H9 (cell line): ENCODE results near the gene CCDC7. TPM values are rescaled to one million over a fixed set of nuclear protein-coding genes. Genes with fewer than 3 reads are reported as not detected.

Experiments used
- DNase-seq: peaks from one replicate; pipeline ENCODE4 v3.0.0-alpha.2; 2017
- H2AFZ ChIP-seq: one replicate; pipeline ENCODE4 v1.6.1; 2013; ENCODE audit warnings: mild to moderate bottlenecking, low read length, control low read depth, moderate library complexity
- H2AK5ac ChIP-seq: 2 replicates; pipeline ENCODE4 v1.6.1; 2013; ENCODE audit warnings: low read length, control low read depth, mixed read lengths; ENCODE audit not compliant: insufficient read length
- H2BK120ac ChIP-seq: one replicate; pipeline ENCODE4 v1.6.1; 2013; ENCODE audit warnings: low read depth, mild to moderate bottlenecking, low read length, control low read depth, inconsistent platforms; ENCODE audit not compliant: poor library complexity, severe bottlenecking
- H2BK12ac ChIP-seq: 2 replicates; pipeline ENCODE4 v1.6.1; 2013; ENCODE audit warnings: low read length, control low read depth, mixed read lengths, low read depth; ENCODE audit not compliant: insufficient read length
- H2BK15ac ChIP-seq: 2 replicates; pipeline ENCODE4 v1.6.1; 2013; ENCODE audit warnings: low read depth, low read length, control low read depth
- H2BK20ac ChIP-seq: one replicate; pipeline ENCODE4 v1.6.1; 2013; ENCODE audit warnings: low read depth, mild to moderate bottlenecking, low read length, control low read depth, inconsistent platforms; ENCODE audit not compliant: poor library complexity, severe bottlenecking
- H2BK5ac ChIP-seq: 2 replicates; pipeline ENCODE4 v1.6.1; 2013; ENCODE audit warnings: low read length, control low read depth, mixed read lengths; ENCODE audit not compliant: insufficient read length
- H3K14ac ChIP-seq: 2 replicates; pipeline ENCODE4 v1.6.1; 2013; ENCODE audit warnings: low read length, control low read depth; ENCODE audit not compliant: insufficient read depth
- H3K18ac ChIP-seq: 2 replicates; pipeline ENCODE4 v1.6.1; 2013; ENCODE audit warnings: low read depth, mild to moderate bottlenecking, mixed read lengths, low read length, control low read depth; ENCODE audit not compliant: insufficient read length
- H3K23ac ChIP-seq: 2 replicates; pipeline ENCODE4 v1.6.1; 2013; ENCODE audit warnings: low read length, control low read depth, mixed read lengths, low read depth; ENCODE audit not compliant: insufficient read length
- H3K23me2 ChIP-seq: 2 replicates; pipeline ENCODE4 v1.6.1; 2013; ENCODE audit warnings: low read depth, mild to moderate bottlenecking, mixed read lengths, low read length, control low read depth; ENCODE audit not compliant: insufficient read length, poor library complexity, severe bottlenecking
- H3K27ac ChIP-seq: 2 replicates; pipeline ENCODE4 v1.5.1; 2013; ENCODE audit warnings: low read length, control low read depth, mixed read lengths, low read depth; ENCODE audit not compliant: insufficient read length
- H3K27me3 ChIP-seq: 2 replicates; pipeline ENCODE4 v1.6.1; 2013; ENCODE audit warnings: low read length, control low read depth, inconsistent platforms; ENCODE audit not compliant: insufficient read depth
- H3K4ac ChIP-seq: 2 replicates; pipeline ENCODE4 v1.6.1; 2013; ENCODE audit warnings: low read depth, mild to moderate bottlenecking, control low read depth, inconsistent platforms, low read length, moderate library complexity
- H3K4me1 ChIP-seq: 2 replicates; pipeline ENCODE4 v1.6.1; 2013; ENCODE audit warnings: low read length, control low read depth, inconsistent platforms; ENCODE audit not compliant: insufficient read depth
- H3K4me2 ChIP-seq: 2 replicates; pipeline ENCODE4 v1.6.1; 2013; ENCODE audit warnings: low read length, control low read depth, mixed read lengths; ENCODE audit not compliant: insufficient read length, insufficient read depth
- H3K56ac ChIP-seq: 2 replicates; pipeline ENCODE4 v1.6.1; 2013; ENCODE audit warnings: low read depth, mild to moderate bottlenecking, mixed read lengths, low read length, control low read depth; ENCODE audit not compliant: insufficient read length
- H3K79me1 ChIP-seq: 2 replicates; pipeline ENCODE4 v1.6.1; 2013; ENCODE audit warnings: low read depth, mild to moderate bottlenecking, moderate library complexity, low read length, control low read depth, inconsistent platforms; ENCODE audit not compliant: insufficient read depth, poor library complexity, severe bottlenecking
- H3K79me2 ChIP-seq: 2 replicates; pipeline ENCODE4 v1.6.1; 2013; ENCODE audit warnings: low read length, control low read depth, inconsistent platforms; ENCODE audit not compliant: insufficient read depth
- H3K9ac ChIP-seq: 2 replicates; pipeline ENCODE4 v1.6.1; 2013; ENCODE audit warnings: low read length, control low read depth, mixed read lengths; ENCODE audit not compliant: insufficient read length; ENCODE audit errors: extremely low read depth
- H3K9me3 ChIP-seq: one replicate; pipeline ENCODE4 v1.6.1; 2013; ENCODE audit warnings: low read depth, low read length, inconsistent platforms; ENCODE audit not compliant: control insufficient read depth
- H3T11ph ChIP-seq: one replicate; pipeline ENCODE4 v1.6.1; 2013; ENCODE audit warnings: mild to moderate bottlenecking, low read length, control low read depth, inconsistent platforms
- H4K20me1 ChIP-seq: one replicate; pipeline ENCODE4 v1.6.1; 2013; ENCODE audit not compliant: control insufficient read depth, insufficient read length, insufficient read depth
- H4K5ac ChIP-seq: 2 replicates; pipeline ENCODE4 v1.6.1; 2013; ENCODE audit warnings: low read depth, mild to moderate bottlenecking, mixed read lengths, low read length, control low read depth; ENCODE audit not compliant: insufficient read length
- H4K8ac ChIP-seq: replicated peaks from 2 replicates; pipeline ENCODE4 v1.6.1; 2013; ENCODE audit warnings: low read length, control low read depth, mixed read lengths, low read depth; ENCODE audit not compliant: insufficient read length
- H4K91ac ChIP-seq: 2 replicates; pipeline ENCODE4 v1.6.1; 2013; ENCODE audit warnings: low read depth, mild to moderate bottlenecking, moderate library complexity, mixed read lengths, low read length, control low read depth; ENCODE audit not compliant: insufficient read length
- H3K27ac Mint-ChIP-seq, 3 experiments: 2 replicates in 2 of 3; 3 replicates in 1 of 3; pipeline ENCODE4 v1.8.0; 2020 to 2021; ENCODE audit warnings: mixed read lengths in 3 of 3, mild to moderate bottlenecking in 1 of 3, moderate library complexity in 1 of 3
- H3K27me3 Mint-ChIP-seq: 2 replicates; pipeline ENCODE4 v1.8.0; 2021; ENCODE audit warnings: low read depth, mild to moderate bottlenecking, moderate library complexity, mixed read lengths
- H3K36me3 Mint-ChIP-seq, 3 experiments: 2 replicates in 2 of 3; 3 replicates in 1 of 3; pipeline ENCODE4 v1.8.0; 2020 to 2021; ENCODE audit warnings: low read depth in 3 of 3, mixed read lengths in 3 of 3; ENCODE audit not compliant: insufficient read depth in 1 of 3
- H3K4me1 Mint-ChIP-seq, 2 experiments: 2 replicates each; pipeline ENCODE4 v1.8.0; 2020; ENCODE audit warnings: mixed read lengths in 2 of 2
- H3K4me3 Mint-ChIP-seq, 2 experiments: 2 replicates in 1 of 2; 3 replicates in 1 of 2; pipeline ENCODE4 v1.8.0; 2020 to 2021; ENCODE audit warnings: mild to moderate bottlenecking in 2 of 2, mixed read lengths in 2 of 2, moderate library complexity in 1 of 2
- H3K9me3 Mint-ChIP-seq, 2 experiments: 2 replicates in 1 of 2; 3 replicates in 1 of 2; pipeline ENCODE4 v1.8.0; 2020; ENCODE audit warnings: mild to moderate bottlenecking in 2 of 2, mixed read lengths in 2 of 2, moderate library complexity in 1 of 2
- WGBS: extraction: QIAGEN DNeasy Blood & Tissue Kit; methylation state at CpG from one replicate; pipeline ENCODE4 v1.1.7; 2013; ENCODE audit warnings: missing lambda C conversion rate, low lambda C conversion rate, mixed read lengths; ENCODE audit not compliant: insufficient read length; ENCODE audit errors: extremely low coverage; 5-methylcytosine and 5-hydroxymethylcytosine counted together
- total RNA-seq: library from RNA; stranded (reverse); gene quantifications from 2 replicates; pipeline ENCODE4 v1.2.1, GENCODE V29; 2021
- TF ChIP-seq, protein P1 (sequence below): fragments of 200-600 bp; sonication (generic); conservative IDR thresholded peaks from 3 replicates; pipeline ENCODE4 v1.8.0; 2021; ENCODE audit warnings: antibody characterized with exemption, mild to moderate bottlenecking

The CCDC7 gene
- total RNA-seq, 1 experiment from 2014 or later = 1.6 TPM

DNA sequence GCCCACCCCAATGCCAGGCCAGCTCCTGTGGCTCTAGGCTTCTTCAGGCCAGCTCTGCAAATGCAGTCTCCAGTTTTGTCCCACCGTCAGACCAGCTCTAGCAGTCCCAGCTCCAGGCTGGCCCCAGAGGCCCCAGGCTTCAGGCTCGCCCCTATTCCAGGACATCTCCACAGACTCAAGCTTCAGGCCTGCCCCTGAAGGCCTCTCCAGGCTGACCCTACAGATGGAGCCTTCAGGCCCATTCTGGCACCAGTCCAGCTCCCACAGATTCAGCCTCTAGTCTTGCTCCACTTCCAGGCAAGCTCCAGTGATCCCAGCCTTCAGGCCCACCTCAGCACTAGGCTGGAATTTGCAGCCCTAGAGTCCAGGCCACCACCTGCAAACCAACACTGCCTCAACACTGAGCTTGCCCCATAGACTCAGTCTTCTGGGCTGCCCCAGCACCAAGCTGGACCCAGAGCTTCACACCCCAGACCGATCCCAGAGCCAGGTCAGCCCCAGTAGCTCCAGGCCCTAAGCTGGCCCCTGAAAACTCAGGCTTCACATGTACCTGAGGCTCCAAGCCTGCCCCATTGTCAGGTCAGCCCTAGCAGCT lies 341.8 kb downstream of the CCDC7 start:
- no peak overlapping the region for H2BK120ac ChIP-seq
- Mint-ChIP-seq H3K4me1 (no peaks in the 10 kb centered on the region), H3K27ac (no peak overlapping the region; a peak in 2 of 7 replicates), H3K9me3 (peaks cover 3 to 8% of the 10 kb centered on the region in 2 experiments; a peak in 3 of 5 replicates), H3K4me3 (no peak overlapping the region), H3K27me3 (no peaks in the 10 kb centered on the region), H3K36me3 (peaks cover 0 to 5% (median 0%) of the 10 kb centered on the region in 3 experiments; a peak in 2 of 7 replicates)
- no peak overlapping the region for H3T11ph ChIP-seq
- no peak overlapping the region for H3K23ac ChIP-seq
- no peaks in the 10 kb centered on the region for H4K20me1 ChIP-seq
- WGBS = no CpG with 5 or more reads among the region's 3 CpGs
- no peak overlapping the region for H2BK20ac ChIP-seq
- H4K8ac ChIP-seq = no peak overlapping the region
- H3K9me3 ChIP-seq = no peaks in the 10 kb centered on the region
- no peak overlapping the region for H4K5ac ChIP-seq
- no peaks in the 10 kb centered on the region for H3K79me2 ChIP-seq
- H2AK5ac ChIP-seq = no peak overlapping the region
- TF ChIP-seq, protein P1, sequence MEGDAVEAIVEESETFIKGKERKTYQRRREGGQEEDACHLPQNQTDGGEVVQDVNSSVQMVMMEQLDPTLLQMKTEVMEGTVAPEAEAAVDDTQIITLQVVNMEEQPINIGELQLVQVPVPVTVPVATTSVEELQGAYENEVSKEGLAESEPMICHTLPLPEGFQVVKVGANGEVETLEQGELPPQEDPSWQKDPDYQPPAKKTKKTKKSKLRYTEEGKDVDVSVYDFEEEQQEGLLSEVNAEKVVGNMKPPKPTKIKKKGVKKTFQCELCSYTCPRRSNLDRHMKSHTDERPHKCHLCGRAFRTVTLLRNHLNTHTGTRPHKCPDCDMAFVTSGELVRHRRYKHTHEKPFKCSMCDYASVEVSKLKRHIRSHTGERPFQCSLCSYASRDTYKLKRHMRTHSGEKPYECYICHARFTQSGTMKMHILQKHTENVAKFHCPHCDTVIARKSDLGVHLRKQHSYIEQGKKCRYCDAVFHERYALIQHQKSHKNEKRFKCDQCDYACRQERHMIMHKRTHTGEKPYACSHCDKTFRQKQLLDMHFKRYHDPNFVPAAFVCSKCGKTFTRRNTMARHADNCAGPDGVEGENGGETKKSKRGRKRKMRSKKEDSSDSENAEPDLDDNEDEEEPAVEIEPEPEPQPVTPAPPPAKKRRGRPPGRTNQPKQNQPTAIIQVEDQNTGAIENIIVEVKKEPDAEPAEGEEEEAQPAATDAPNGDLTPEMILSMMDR = no peak
- no peaks in the 10 kb centered on the region for H3K23me2 ChIP-seq
- no peak overlapping the region for H3K18ac ChIP-seq
- H3K9ac ChIP-seq = no peak overlapping the region
- H4K91ac ChIP-seq = no peak overlapping the region
- no peak for DNase-seq
- no peaks in the 10 kb centered on the region for H3K27me3 ChIP-seq
- H3K14ac ChIP-seq = no peak overlapping the region
- no peak overlapping the region for H3K4ac ChIP-seq
- H2BK15ac ChIP-seq = no peak overlapping the region
- no peaks in the 10 kb centered on the region for H3K4me1 ChIP-seq
- no peak overlapping the region for H3K27ac ChIP-seq
- no peaks in the 10 kb centered on the region for H3K79me1 ChIP-seq
- H2BK5ac ChIP-seq = no peak overlapping the region
- H3K56ac ChIP-seq = no peak overlapping the region
- H2BK12ac ChIP-seq = no peak overlapping the region
- H3K4me2 ChIP-seq = no peak overlapping the region
- no peak overlapping the region for H2AFZ ChIP-seq
